Right lobe of liver (tissue), 6 donors: ENCODE results near the gene A4GALT. TPM values are rescaled to one million over a fixed set of nuclear protein-coding genes. Genes with fewer than 3 reads are reported as not detected.

ENCODE experiments used
- ATAC-seq, 4 donors: fragments of 200-7000 bp; cut with Tn5 transposase; one replicate each; pipeline ENCODE4 v1.9.1; 2020; ENCODE audit warnings: mild to moderate bottlenecking in 4 of 4, moderate library complexity in 4 of 4
- DNase-seq, 3 donors: peaks; one replicate each; pipeline ENCODE4 v3.0.0-alpha.2; 2020
- H3K27ac ChIP-seq, 3 donors: fragments of 200-600 bp; one replicate each; pipeline ENCODE4 v1.8.0; 2022
- H3K27me3 ChIP-seq, 2 donors: fragments of 200-600 bp; one replicate each; pipeline ENCODE4 v1.8.0; 2022
- H3K36me3 ChIP-seq, 4 donors: fragments of 200-600 bp; sonication (generic) in 1 of 4; one replicate each; pipeline versions ENCODE4 v1.5.1 to v1.8.0; 2017 to 2022; ENCODE audit warnings: control low read depth in 1 of 4
- H3K4me1 ChIP-seq, 4 donors: fragments of 200-600 bp; sonication (generic) in 1 of 4; one replicate each; pipeline versions ENCODE4 v1.5.1 to v1.8.0; 2017 to 2022; ENCODE audit warnings: control low read depth in 1 of 4
- H3K4me3 ChIP-seq, 3 donors: fragments of 200-600 bp; one replicate each; pipeline ENCODE4 v1.8.0; 2022
- H3K9me3 ChIP-seq, 4 donors: fragments of 200-600 bp; sonication (generic) in 1 of 4; one replicate each; pipeline versions ENCODE4 v1.5.1 to v1.8.0; 2017 to 2022; ENCODE audit warnings: control low read depth in 1 of 4
- POLR2A ChIP-seq: fragments of 450-650 bp; IDR thresholded peaks from one replicate; pipeline ENCODE4 v1.6.1; 2017; ENCODE audit warnings: antibody characterized with exemption, mild to moderate bottlenecking
- WGBS: methylation state at CpG from one replicate; pipeline ENCODE4 v1.1.6; 2018; ENCODE audit warnings: low coverage, low lambda C conversion rate; ENCODE audit not compliant: insufficient coverage; ENCODE audit errors: missing lambda C conversion rate; 5-methylcytosine and 5-hydroxymethylcytosine counted together
- intact Hi-C, 2 donors: fragments of 100-400 bp; cut with DNase I; formaldehyde crosslinking; loops; one replicate each; pipeline versions ENCODE4 v1.11.2 to v1.14.1; 2022
- total RNA-seq, 6 experiments: library from RNA; depleted of rRNA in 2 of 6; stranded (reverse); fragments of >200 nt in 2 of 6; fragmentation: NEBNext Ultra II Directional in 3 of 6; extraction: Animal tissue kit (Norgen Biotek cat#: 25700) in 3 of 6; gene quantifications; one replicate each; pipeline versions ENCODE4 v1.1.0 to v1.2.4, GENCODE V29; 2016 to 2023
- TF ChIP-seq, protein P1 (sequence below), 4 donors: fragments of 200-600 bp in 3 of 4; fragments of 450-650 bp in 1 of 4; IDR thresholded peaks; one replicate each; pipeline versions ENCODE4 v1.5.1 to v1.8.0; 2016 to 2022; ENCODE audit warnings: antibody characterized with exemption in 4 of 4, mild to moderate bottlenecking in 2 of 4
- donor health status: DM: no; HTN: yes; CAD: no.
- donor health status: DM: no; HTN: no; CAD: no.
- donor health status: DM: no; HTN: no; CAD: no.
- donor health status: DM: no; HTN: yes; CAD: no.
- donor health status: DM: no; HTN: yes; CAD: no.

The A4GALT gene
- total RNA-seq, 6 experiments from 2014 or later: 0.86 to 3.7 (median 2.2) TPM

GRCh38 chr22:42648368-42649245 is 72.1 kb downstream of the A4GALT start:
- intact Hi-C loops: no loop called here
- H3K4me3 ChIP-seq: peak overlapping the region; percentile 67 to 96 (median 95)
- H3K27ac ChIP-seq: peak overlapping the region; percentile 74 to 96 (median 91)
- H3K9me3 ChIP-seq: no peaks in the 10 kb centered on the region
- ATAC-seq: peak; percentile 51 to 69 (median 56)
- peak; percentile 53 for TF ChIP-seq POLR2A
- TF ChIP-seq, protein P1, sequence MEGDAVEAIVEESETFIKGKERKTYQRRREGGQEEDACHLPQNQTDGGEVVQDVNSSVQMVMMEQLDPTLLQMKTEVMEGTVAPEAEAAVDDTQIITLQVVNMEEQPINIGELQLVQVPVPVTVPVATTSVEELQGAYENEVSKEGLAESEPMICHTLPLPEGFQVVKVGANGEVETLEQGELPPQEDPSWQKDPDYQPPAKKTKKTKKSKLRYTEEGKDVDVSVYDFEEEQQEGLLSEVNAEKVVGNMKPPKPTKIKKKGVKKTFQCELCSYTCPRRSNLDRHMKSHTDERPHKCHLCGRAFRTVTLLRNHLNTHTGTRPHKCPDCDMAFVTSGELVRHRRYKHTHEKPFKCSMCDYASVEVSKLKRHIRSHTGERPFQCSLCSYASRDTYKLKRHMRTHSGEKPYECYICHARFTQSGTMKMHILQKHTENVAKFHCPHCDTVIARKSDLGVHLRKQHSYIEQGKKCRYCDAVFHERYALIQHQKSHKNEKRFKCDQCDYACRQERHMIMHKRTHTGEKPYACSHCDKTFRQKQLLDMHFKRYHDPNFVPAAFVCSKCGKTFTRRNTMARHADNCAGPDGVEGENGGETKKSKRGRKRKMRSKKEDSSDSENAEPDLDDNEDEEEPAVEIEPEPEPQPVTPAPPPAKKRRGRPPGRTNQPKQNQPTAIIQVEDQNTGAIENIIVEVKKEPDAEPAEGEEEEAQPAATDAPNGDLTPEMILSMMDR (IDR thresholded peaks at IDR 0.05): no peak
- H3K36me3 ChIP-seq: no peaks in the 10 kb centered on the region
- 0% methylated on average over 26 of the region's 49 CpGs for WGBS
- no peaks in the 10 kb centered on the region for H3K27me3 ChIP-seq
- peak; percentile 87 to 93 (median 90) for DNase-seq
- peaks cover 2 to 68% (median 26%) of the 10 kb centered on the region in 4 donors for H3K4me1 ChIP-seq

DNA sequence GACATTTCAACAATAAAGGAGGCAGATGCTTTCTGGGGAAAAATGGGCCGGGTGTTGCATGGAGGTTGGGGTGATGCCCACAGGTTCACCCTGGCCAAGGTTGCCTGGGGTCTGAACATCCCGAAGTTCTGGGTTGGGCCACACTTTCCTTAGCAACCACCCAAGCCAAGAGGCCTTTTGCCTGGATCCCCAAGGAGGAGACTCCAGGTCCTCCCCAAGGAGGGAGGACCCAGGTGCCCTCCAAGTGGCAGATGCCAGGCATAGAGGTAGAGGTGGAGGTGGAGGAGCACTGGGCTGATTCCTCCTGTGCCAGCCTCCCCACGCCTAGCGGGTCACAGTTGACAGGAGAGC is 72.7 kb downstream of the A4GALT start:
- DNase-seq (no peak), ATAC-seq (no peak)
- peak overlapping the region; percentile 67 to 96 (median 95) for H3K4me3 ChIP-seq
- H3K36me3 ChIP-seq: no peaks in the 10 kb centered on the region
- no peak for TF ChIP-seq POLR2A
- TF ChIP-seq, protein P1 (IDR thresholded peaks at IDR 0.05): no peak
- no peaks in the 10 kb centered on the region for H3K27me3 ChIP-seq
- no peaks in the 10 kb centered on the region for H3K9me3 ChIP-seq
- intact Hi-C loops: no loop called here
- 27% methylated on average over 2 of the region's 4 CpGs for WGBS
- peaks cover 2 to 68% (median 26%) of the 10 kb centered on the region in 4 donors for H3K4me1 ChIP-seq
- peak overlapping the region; percentile 29 to 96 (median 74) for H3K27ac ChIP-seq

DNA sequence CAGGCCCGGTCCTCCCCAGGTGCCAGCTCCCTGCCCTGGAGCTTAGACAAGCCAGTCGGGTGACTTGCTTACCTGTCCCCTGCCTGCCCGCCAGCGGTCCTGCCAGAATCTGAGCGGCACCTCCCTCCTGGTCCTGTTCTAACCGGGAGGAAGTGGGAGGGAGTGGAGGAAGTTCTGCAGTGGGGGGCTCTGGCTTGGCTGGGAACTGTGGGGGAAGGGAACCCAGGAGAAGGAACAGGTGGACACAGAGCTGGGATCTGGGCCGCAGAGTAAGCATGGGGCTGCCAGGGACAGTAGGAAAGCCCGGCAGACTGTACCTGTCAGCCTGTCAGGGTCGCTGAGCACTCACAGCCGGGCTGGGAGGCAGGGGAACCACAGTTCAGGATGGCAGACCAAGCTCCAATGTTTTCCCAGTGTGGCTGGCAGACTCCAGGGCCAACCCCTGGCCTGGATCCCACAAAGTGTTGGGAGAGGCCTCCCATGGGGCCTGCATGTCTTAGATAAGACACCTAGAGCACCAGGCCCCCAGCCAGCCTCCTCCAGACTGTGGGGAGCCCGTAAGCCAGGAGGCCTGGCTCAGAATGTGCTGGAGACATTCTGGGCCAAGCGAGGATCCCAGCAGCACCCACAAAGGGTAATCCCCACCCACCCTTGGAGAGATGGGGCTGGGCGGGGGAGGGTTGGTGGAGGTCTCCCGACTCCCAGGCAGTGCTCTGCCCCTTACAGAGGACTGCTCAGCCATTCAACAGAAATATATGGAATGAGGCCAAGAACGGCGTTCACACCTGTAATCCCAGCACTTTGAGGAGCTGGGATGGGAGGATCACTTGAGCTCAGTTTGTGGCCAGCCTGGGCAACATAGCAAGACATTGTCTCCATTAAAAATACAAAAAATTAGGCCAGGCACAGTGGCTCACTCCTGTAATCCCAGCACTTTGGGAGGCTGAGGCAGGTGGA is 73.8 kb downstream of the A4GALT start:
- TF ChIP-seq, protein P1 (IDR thresholded peaks at IDR 0.05): no peak
- TF ChIP-seq POLR2A: no peak
- Histone ChIP-seq H3K27ac (peak overlapping the region; percentile 69 to 96 (median 85)), H3K27me3 (no peaks in the 10 kb centered on the region), H3K4me1 (peaks cover 2 to 68% (median 31%) of the 10 kb centered on the region in 4 donors), H3K4me3 (peak overlapping the region; percentile 29 to 39 (median 32)), H3K36me3 (no peaks in the 10 kb centered on the region), H3K9me3 (no peaks in the 10 kb centered on the region)
- peak; percentile 16 to 54 (median 52) for ATAC-seq
- DNase-seq: peak; percentile 75 to 89 (median 87)
- intact Hi-C loops: no loop called here
- WGBS: 4% methylated on average over 5 of the region's 16 CpGs

DNA sequence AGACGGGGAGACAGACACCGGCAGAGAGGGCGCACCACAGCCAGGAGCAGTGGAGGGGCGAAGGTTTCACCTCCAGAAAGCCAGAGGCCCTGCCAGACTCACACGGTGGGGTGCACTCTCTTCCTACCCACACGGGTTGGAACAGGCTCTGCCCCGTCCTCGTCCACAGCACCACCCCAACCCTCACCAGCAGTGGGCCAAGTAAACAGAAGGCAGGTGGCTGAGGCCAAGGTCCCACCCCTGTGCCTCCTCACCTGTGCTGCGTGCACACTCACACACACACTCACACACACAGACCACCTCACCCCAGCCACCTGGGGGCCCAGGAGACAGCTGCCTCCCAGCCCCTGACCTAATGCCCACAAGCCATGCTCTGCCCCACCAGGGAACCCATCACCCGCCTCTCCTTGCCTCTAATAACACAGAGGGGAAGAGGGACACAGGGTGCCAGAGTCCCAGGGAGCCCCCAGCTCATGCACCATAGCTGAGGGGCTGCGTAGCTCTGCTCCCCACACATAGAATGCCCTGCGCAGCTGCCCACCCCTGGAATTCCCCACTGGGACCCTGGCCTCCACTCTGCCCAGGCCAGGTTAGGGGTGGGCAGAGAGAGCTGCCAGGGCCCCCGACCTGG is 74.6 kb downstream of the A4GALT start:
- Histone ChIP-seq H3K4me1 (peaks cover 2 to 74% (median 34%) of the 10 kb centered on the region in 4 donors), H3K9me3 (no peaks in the 10 kb centered on the region), H3K4me3 (peak overlapping the region; percentile 29 to 39 (median 32)), H3K36me3 (no peaks in the 10 kb centered on the region), H3K27ac (peak overlapping the region; percentile 69 to 96 (median 85)), H3K27me3 (no peaks in the 10 kb centered on the region)
- intact Hi-C loops: no loop called here
- TF ChIP-seq, protein P1 (IDR thresholded peaks at IDR 0.05): no peak
- TF ChIP-seq POLR2A: no peak
- 50% methylated on average over 1 of the region's 13 CpGs for WGBS
- peak; percentile 68 to 79 (median 77) for DNase-seq
- ATAC-seq: peak; percentile 40 to 61 (median 46)
